LoVo (cell line): ENCODE data around the gene ADSS1.

Experiments used
- DNase-seq: peaks from one replicate; pipeline ENCODE4 v3.0.0-alpha.2; 2016; ENCODE audit warnings: low spot score

Gene ADSS1

GRCh38 chr14:104700225-104700651 lies 23.8 kb upstream of the ADSS1 start:
- DNase-seq, result no peak

GRCh38 chr14:104700747-104701217 lies 23.2 kb upstream of the ADSS1 start:
- no peak for DNase-seq

DNA sequence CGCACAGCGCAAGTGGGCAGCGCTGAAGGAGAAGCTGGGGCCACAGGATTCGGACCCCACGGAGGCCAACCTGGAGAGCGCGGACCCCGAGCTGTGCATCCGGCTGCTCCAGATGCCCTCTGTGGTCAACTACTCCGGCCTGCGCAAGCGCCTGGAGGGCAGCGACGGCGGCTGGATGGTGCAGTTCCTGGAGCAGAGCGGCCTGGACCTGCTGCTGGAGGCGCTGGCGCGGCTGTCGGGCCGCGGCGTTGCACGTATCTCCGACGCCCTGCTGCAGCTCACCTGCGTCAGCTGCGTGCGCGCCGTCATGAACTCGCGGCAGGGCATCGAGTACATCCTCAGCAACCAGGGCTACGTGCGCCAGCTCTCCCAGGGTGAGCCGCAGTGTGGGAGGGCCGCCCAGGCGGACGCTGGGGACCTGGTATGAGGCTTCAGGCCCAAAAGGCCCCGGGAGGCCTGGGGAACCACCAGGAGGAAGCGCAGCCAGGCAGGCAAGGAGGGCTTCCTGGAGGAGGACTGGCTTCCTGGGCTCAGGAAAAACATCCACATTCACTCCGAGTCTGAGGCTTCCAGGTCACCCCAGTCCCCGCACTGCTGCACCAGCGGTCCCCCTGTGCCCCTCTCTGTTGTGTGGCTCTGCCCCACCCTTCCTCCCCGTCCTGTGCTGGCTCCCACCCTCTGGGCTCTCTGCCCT lies 22.5 kb upstream of the ADSS1 start:
- no peak for DNase-seq

DNA sequence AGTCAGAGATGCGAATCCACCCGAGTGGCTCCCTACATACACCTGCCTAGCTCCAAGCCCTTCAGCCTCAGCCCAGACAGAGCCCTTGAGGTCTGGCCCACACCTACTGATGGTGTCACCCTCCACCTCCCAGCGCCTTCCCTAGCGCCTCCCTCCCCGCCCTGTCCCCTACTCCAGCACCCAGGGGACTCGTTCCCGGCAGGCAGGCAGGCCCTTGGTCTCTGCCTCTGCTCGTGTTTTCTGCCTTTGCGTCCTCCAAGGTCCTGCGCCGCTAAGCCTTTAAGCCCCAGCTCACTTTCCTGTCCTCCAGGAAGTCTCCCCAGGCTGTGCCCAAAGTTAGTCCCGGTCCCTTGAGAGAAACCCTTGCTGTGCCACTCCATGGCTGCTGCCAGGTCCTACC lies 21.9 kb upstream of the ADSS1 start:
- DNase-seq, result no peak

DNA sequence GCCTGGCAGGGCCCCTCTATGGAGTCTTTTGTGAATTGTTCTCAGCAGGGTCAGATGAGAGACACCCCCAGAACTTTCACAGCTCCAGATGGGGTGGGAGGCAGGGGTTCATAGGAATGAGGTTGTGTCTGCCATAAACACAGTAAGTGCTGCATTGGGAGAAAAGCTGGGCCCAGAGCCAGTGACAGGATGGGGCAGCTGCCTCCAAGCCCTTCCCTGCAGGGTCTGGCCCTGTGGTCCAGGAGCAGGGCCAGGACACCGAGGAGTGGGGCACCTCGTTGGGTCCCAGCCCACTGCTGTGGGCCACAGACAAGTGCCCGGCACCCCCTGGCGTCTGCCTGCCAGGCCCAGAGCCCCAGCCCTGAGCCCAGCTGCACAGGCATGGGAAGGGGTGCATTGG lies 21.4 kb upstream of the ADSS1 start:
- no peak for DNase-seq

- DNase-seq, result no peak
These were observed 20.8 kb upstream of the ADSS1 start for GRCh38 chr14:104703269-104703668.

DNA sequence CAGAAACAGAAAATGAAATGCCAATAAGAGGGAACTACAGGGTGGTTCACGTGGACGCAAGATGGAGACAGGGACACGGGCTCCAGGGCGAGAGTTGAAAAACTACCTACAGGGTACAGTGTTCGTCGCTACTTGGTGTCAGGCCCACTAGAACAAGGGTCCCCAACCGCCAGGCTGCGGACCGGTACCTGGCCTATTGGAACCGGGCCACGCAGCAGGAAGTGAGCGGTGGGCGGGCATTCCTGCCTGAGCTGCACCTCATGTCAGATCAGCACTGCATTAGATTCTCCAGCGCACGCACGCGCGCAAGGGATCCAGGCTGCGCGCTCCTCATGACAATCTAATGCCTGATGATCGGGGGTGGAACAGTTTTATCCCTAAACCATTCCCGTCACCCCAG lies 19.8 kb upstream of the ADSS1 start:
- DNase-seq, result no peak

DNA sequence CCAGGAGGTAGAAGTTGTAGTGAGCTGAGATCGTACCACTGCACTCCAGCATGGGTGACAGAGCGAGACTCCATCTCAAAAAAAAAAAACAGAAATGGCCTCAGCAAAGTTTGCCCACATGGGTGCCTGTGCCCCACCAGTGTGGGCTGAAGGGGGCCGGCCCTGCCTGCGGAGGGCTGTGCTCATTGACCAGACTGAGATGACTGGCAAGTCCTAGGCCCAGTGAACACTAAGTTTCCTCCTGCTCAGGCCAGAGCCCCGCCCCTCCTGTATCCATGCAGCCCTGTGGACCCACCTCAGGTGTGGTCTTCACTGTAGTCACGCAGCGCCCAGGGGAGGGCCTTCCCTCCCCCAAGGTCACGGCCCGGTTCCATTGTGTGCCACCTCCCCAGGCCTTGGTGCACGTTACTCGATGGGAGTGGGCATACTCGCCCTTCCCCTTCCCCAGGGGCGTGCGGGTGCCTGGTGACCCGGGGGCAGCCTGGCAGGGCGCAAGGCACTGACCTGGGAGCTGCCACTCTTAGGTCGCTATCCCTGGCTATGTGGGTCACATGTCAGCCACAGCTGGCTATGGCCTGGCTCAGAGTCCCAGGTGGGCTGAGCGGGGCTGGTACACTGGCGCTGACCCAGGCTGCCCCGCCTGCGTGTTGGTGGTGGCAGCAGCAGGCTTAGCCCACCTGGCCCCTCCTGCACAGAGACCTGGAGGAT lies 18.5 kb upstream of the ADSS1 start:
- no peak for DNase-seq

GRCh38 chr14:104706733-104707607 lies 17.1 kb upstream of the ADSS1 start:
- DNase-seq, result no peak

DNA sequence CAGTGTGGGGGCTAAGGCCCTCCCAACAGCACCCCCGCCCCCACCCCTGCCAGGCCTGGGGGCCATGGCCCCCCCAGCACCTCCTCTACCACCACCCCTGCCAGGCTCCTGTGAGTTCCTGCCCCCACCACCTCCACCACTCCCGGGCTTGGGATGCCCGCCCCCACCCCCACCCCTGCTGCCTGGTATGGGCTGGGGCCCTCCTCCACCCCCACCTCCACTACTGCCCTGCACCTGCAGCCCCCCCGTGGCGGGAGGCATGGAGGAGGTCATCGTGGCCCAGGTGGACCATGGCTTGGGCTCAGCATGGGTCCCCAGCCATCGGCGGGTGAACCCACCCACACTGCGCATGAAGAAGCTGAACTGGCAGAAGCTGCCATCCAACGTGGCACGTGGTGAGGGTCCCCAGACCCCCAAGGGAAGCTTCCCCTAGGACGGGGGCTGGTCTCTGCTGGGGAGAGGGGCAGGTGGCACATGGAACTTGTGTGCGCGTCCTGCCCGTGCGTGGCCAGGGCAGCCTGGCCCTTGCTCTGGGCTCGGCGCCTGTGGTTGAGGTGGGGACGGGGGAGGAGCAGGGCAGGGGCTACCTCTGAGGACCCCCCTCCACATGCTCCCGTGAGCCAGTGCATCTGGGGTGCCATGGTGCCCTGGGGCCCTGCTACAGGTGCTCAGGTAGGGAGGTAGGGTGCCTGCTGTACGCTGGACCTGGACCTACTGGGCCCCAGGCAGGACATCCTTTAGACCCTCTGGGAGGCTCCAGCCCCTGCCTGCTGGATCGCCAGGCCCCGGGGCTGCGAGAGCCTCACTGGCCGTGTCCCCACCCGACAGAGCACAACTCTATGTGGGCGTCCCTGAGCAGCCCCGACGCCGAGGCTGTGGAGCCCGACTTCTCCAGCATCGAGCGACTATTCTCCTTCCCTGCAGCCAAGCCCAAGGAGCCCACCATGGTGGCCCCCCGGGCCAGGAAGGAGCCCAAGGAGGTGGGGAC lies 16.1 kb upstream of the ADSS1 start:
- no peak for DNase-seq

DNA sequence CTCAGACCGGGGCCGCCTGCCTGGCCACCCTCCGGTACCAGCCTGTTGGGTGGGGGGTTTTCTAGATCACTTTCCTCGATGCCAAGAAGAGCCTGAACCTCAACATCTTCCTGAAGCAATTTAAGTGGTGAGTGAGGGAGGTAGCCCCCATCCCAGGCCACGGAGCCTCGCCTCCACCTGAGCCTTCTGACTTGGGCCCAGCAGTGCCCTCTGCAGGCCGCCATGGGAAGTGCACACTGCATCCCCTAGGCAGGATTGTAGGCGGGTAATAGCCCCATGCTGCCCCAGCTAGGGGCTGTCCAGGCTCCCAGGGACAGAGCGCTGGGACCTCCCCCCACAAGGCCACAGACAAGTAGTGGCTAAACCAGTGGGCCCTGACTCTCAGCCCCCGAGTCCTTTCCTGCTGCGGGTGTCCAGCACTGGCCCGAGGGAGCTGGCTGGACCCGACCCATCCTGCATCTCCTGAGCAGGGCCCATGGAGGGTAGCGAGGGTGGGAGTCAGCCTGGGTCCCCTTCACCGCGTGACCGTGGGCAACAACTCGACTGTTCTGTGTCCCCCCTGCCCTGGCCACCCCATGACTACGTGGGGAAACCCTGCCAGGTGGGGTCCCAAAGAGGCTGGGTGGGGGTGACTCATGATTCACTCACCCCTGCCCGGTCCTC lies 15.3 kb upstream of the ADSS1 start:
- peak; percentile 34 for DNase-seq

GRCh38 chr14:104709387-104710039 lies 14.5 kb upstream of the ADSS1 start:
- DNase-seq, result no peak

GRCh38 chr14:104710071-104710735 lies 13.8 kb upstream of the ADSS1 start:
- DNase-seq, result no peak

- DNase-seq, result no peak
These were observed 10.9 kb upstream of the ADSS1 start for GRCh38 chr14:104712881-104713734.

GRCh38 chr14:104714066-104714465 lies 10.0 kb upstream of the ADSS1 start:
- DNase-seq, result no peak

GRCh38 chr14:104714681-104715080 lies 9.3 kb upstream of the ADSS1 start:
- no peak for DNase-seq

- DNase-seq, result no peak
These were observed 8.6 kb upstream of the ADSS1 start for GRCh38 chr14:104715416-104715815.

DNA sequence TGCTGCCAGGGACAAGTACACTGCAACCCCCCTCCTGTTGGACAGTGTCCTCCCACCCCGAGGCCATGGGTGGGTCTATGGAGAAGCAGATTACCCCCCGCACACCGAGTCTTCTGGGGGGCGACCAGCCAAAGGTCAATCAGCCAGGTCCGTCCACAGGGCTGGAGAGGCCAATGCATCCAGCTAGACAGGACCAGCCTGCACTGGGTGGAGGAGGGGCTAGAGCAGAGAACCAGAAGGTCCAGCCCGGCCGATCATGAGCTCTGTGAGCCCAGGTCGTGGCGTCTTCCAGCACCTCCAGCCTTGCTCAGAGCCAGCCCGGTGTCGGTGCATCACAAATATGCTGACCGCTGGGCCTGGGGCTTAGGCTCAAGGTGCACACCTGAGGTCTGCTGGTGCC lies 8.2 kb upstream of the ADSS1 start:
- DNase-seq, result no peak

- no peak for DNase-seq
These were observed 6.9 kb upstream of the ADSS1 start for GRCh38 chr14:104717137-104717536.
